Ovary (tissue), 9 donors: ENCODE results near the gene TMEM270. TPM values are rescaled to one million over a fixed set of nuclear protein-coding genes. Genes with fewer than 3 reads are reported as not detected.

Source experiments
- DNase-seq, 5 donors: peaks; one replicate each; pipeline ENCODE4 v3.0.0-alpha.2; 2019 to 2020
- H3K27ac ChIP-seq, 2 donors: fragments of 200-600 bp; one replicate each; pipeline versions ENCODE4 v1.5.1 to v1.8.0; 2019 to 2022
- H3K27me3 ChIP-seq: fragments of 200-600 bp; one replicate; pipeline ENCODE4 v1.8.0; 2022
- H3K36me3 ChIP-seq: fragments of 200-600 bp; sonication (generic); one replicate; pipeline ENCODE4 v1.5.1; 2019
- H3K4me1 ChIP-seq: one replicate; pipeline ENCODE4 v1.8.1; 2013; ENCODE audit warnings: mild to moderate bottlenecking, moderate library complexity; ENCODE audit not compliant: insufficient read depth
- H3K4me3 ChIP-seq: fragments of 200-600 bp; sonication (generic); one replicate; pipeline ENCODE4 v1.5.1; 2017
- H3K9me3 ChIP-seq, 2 donors: fragments of 200-600 bp in 1 of 2; sonication (generic) in 1 of 2; one replicate each; pipeline versions ENCODE4 v1.5.1 to v1.8.1; 2013 to 2019; ENCODE audit warnings: mild to moderate bottlenecking in 1 of 2, moderate library complexity in 1 of 2
- EP300 ChIP-seq: sonication (generic); formaldehyde crosslinking; IDR thresholded peaks from one replicate; pipeline ENCODE4 v1.6.1; 2017; ENCODE audit warnings: antibody characterized with exemption
- POLR2A ChIP-seq: fragments of 450-650 bp; IDR thresholded peaks from one replicate; pipeline ENCODE4 v1.6.1; 2017; ENCODE audit warnings: antibody characterized with exemption, mild to moderate bottlenecking, moderate library complexity
- WGBS, 3 donors: extraction: QIAGEN DNeasy Blood & Tissue Kit in 1 of 3; methylation state at CpG; one replicate each; pipeline versions ENCODE4 v1.1.5 to v1.1.7; 2013 to 2017; 5-methylcytosine and 5-hydroxymethylcytosine counted together
- intact Hi-C, 4 donors: fragments of 100-400 bp; cut with DNase I; formaldehyde crosslinking; loops; one replicate each; pipeline versions ENCODE4 v1.11.0 to v1.15.1; 2022 to 2023
- polyA plus RNA-seq, 2 donors: library from polyadenylated mRNA; stranded (reverse); fragments of 200-250 nt in 1 of 2; fragments of 350-450 nt in 1 of 2; fragmentation: Illumina TruSeq in 1 of 2; extraction: RNeasy Lipid Tissue Mini Kit (QIAGEN cat#74804) in 1 of 2; gene quantifications; one replicate each; pipeline ENCODE4 v1.2.3, GENCODE V29; 2013 to 2014
- total RNA-seq, 7 donors: library from RNA; depleted of rRNA in 2 of 7; stranded (reverse); fragments of >200 nt in 2 of 7; fragmentation: NEBNext Ultra II Directional in 3 of 7; extraction: Animal tissue kit (Norgen Biotek cat#: 25700) in 3 of 7; gene quantifications; one replicate each; pipeline versions ENCODE4 v1.1.0 to v1.2.4, GENCODE V29; 2016 to 2023
- TF ChIP-seq, protein P1 (sequence below), 3 donors: fragments of 450-650 bp in 2 of 3; fragments of 200-600 bp in 1 of 3; IDR thresholded peaks; one replicate each; pipeline versions ENCODE4 v1.5.1 to v1.8.0; 2016 to 2022; ENCODE audit warnings: antibody characterized with exemption in 3 of 3, mild to moderate bottlenecking in 1 of 3
- donor health status: DM: no; HTN: no; CAD: no; lungs with moderate emphysema.
- donor health status: DM: no; HTN: no; CAD: no.
- donor health status: Bipolar disorder and iron deficiency.
- donor health status: DM: yes; HTN: yes; CAD: no.
- donor health status: DM: no; HTN: no; CAD: no.
- donor health status: DM: yes; HTN: yes; CAD: no.

TMEM270 gene
- total and polyA plus RNA-seq, 9 donors = 0.34 TPM; not detected in 8

DNA sequence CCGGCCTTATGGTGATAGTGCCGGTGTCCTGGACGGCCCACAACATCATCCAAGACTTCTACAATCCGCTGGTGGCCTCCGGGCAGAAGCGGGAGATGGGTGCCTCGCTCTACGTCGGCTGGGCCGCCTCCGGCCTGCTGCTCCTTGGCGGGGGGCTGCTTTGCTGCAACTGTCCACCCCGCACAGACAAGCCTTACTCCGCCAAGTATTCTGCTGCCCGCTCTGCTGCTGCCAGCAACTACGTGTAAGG is 29.4 kb upstream of the TMEM270 start:
- no peak overlapping the region for H3K27ac ChIP-seq

DNA sequence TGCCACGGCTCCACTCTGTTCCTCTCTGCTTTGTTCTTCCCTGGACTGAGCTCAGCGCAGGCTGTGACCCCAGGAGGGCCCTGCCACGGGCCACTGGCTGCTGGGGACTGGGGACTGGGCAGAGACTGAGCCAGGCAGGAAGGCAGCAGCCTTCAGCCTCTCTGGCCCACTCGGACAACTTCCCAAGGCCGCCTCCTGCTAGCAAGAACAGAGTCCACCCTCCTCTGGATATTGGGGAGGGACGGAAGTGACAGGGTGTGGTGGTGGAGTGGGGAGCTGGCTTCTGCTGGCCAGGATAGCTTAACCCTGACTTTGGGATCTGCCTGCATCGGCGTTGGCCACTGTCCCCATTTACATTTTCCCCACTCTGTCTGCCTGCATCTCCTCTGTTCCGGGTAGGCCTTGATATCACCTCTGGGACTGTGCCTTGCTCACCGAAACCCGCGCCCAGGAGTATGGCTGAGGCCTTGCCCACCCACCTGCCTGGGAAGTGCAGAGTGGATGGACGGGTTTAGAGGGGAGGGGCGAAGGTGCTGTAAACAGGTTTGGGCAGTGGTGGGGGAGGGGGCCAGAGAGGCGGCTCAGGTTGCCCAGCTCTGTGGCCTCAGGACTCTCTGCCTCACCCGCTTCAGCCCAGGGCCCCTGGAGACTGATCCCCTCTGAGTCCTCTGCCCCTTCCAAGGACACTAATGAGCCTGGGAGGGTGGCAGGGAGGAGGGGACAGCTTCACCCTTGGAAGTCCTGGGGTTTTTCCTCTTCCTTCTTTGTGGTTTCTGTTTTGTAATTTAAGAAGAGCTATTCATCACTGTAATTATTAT is 28.9 kb upstream of the TMEM270 start:
- intact Hi-C loops = no loop called here
- H3K9me3 ChIP-seq = no peaks in the 10 kb centered on the region
- H3K4me3 ChIP-seq = peak overlapping the region; percentile 28
- H3K27ac ChIP-seq = no peak overlapping the region
- DNase-seq = no peak
- H3K27me3 ChIP-seq = no peaks in the 10 kb centered on the region
- H3K4me1 ChIP-seq = peaks cover 9% of the 10 kb centered on the region
- WGBS, 3 donors = 32 to 37% (median 35%) methylated on average over 15 to 16 of the region's 16 CpGs
- H3K36me3 ChIP-seq = no peaks in the 10 kb centered on the region
- no peak for TF ChIP-seq POLR2A
- TF ChIP-seq EP300 = no peak
- TF ChIP-seq, protein P1, sequence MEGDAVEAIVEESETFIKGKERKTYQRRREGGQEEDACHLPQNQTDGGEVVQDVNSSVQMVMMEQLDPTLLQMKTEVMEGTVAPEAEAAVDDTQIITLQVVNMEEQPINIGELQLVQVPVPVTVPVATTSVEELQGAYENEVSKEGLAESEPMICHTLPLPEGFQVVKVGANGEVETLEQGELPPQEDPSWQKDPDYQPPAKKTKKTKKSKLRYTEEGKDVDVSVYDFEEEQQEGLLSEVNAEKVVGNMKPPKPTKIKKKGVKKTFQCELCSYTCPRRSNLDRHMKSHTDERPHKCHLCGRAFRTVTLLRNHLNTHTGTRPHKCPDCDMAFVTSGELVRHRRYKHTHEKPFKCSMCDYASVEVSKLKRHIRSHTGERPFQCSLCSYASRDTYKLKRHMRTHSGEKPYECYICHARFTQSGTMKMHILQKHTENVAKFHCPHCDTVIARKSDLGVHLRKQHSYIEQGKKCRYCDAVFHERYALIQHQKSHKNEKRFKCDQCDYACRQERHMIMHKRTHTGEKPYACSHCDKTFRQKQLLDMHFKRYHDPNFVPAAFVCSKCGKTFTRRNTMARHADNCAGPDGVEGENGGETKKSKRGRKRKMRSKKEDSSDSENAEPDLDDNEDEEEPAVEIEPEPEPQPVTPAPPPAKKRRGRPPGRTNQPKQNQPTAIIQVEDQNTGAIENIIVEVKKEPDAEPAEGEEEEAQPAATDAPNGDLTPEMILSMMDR (IDR thresholded peaks at IDR 0.05) = no peak

More for the DNA sequence above, 29.4 kb upstream of the TMEM270 start:
- Histone ChIP-seq H3K4me1 (peaks cover 9% of the 10 kb centered on the region), H3K9me3 (no peaks in the 10 kb centered on the region), H3K27me3 (no peaks in the 10 kb centered on the region), H3K36me3 (no peaks in the 10 kb centered on the region), H3K4me3 (peak overlapping the region; percentile 28)
- no peak for DNase-seq
- TF ChIP-seq, protein P1 (IDR thresholded peaks at IDR 0.05) = no peak
- TF ChIP-seq POLR2A = no peak
- intact Hi-C loops = no loop called here
- WGBS, 3 donors = 49 to 64% (median 55%) methylated on average over 15 to 16 of the region's 16 CpGs

DNA sequence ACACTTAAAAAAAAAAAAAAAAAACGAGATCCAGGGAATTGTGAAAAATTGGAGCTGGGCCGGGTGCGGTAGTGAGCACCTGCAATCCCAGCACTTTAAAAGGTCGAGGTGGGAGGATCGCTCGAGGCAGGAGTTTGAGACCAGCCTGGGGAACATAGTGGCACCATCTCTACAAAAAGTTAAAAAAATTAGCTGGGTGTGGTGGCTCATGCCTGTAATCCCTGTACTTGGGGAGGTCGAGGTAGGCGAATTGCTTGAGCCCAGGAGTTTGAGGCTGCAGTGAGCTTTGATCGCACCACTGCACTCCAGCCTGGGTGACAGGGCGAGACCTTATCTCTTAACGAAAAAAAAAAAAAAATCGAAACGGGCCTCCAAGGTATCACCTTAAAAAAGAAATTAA is 28.2 kb upstream of the TMEM270 start:
- H3K27ac ChIP-seq = no peak overlapping the region
- TF ChIP-seq, protein P1 (IDR thresholded peaks at IDR 0.05) = no peak
- no peak for TF ChIP-seq EP300
- TF ChIP-seq POLR2A = no peak
- no peaks in the 10 kb centered on the region for H3K9me3 ChIP-seq
- H3K36me3 ChIP-seq = no peaks in the 10 kb centered on the region
- DNase-seq = no peak
- H3K4me3 ChIP-seq = no peak overlapping the region
- intact Hi-C loops = no loop called here
- H3K27me3 ChIP-seq = no peaks in the 10 kb centered on the region
- H3K4me1 ChIP-seq = peaks cover 9% of the 10 kb centered on the region
- WGBS, 3 donors = 55 to 60% (median 57%) methylated on average over 13 of the region's 13 CpGs

DNA sequence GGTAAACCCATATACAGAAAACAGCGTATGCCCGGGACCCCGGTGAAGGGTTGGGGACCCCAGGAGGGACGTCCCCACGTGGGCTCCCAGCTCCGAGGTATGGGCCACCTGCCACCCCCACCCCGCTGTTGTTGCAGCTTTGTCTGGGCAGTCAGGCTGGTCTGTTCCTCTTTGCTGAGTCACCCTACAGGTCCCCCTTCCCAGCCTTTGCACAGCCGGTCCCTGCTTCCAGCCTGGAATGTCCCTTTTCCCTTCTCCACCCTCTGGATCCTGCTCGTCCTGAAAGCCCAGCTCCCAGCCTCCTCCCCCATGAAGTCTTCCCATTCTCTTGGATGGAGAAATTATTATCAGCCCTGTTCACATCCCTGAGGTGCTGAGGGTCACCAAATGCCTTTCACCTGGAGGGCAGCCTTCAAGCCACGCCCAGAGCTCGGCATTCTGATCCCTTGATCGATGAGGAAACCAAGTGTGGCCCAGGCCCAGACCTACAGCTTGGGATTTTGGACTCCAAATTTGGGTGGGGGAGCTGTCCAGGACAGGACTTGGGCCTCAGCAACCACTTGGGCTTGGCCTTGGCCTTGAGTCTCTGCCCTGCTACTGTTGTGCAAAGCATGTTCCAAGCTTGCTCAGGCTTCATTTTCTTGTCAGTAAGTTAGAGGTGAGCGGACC is 27.6 kb upstream of the TMEM270 start:
- Histone ChIP-seq H3K27me3 (no peaks in the 10 kb centered on the region), H3K9me3 (no peaks in the 10 kb centered on the region), H3K4me3 (no peak overlapping the region), H3K27ac (no peak overlapping the region), H3K4me1 (peaks cover 8% of the 10 kb centered on the region), H3K36me3 (no peaks in the 10 kb centered on the region)
- WGBS, 3 donors = 58 to 61% (median 59%) methylated on average over 13 of the region's 13 CpGs
- no peak for TF ChIP-seq EP300
- TF ChIP-seq POLR2A = no peak
- TF ChIP-seq, protein P1 (IDR thresholded peaks at IDR 0.05) = no peak
- intact Hi-C loops = no loop called here
- DNase-seq = no peak
